Thymus (tissue), 11 donors: ENCODE results near the gene CEP131. TPM values are rescaled to one million over a fixed set of nuclear protein-coding genes. Genes with fewer than 3 reads are reported as not detected.

Source experiments
- DNase-seq, 9 donors: peaks; one replicate each; pipeline ENCODE4 v3.0.0-alpha.2; 2013; ENCODE audit warnings: low spot score in 9 of 9, low read depth in 6 of 9, missing footprints in 1 of 9
- H3K27ac ChIP-seq, 2 donors: one replicate each; pipeline ENCODE4 v1.5.1; 2013; ENCODE audit warnings: control low read depth in 1 of 2, low read depth in 1 of 2, low read length in 1 of 2, mild to moderate bottlenecking in 1 of 2, moderate library complexity in 1 of 2
- H3K27me3 ChIP-seq, 2 donors: one replicate each; pipeline ENCODE4 v1.5.1; 2013; ENCODE audit warnings: low read length in 1 of 2; ENCODE audit not compliant: control insufficient read depth in 2 of 2, insufficient read depth in 1 of 2
- H3K36me3 ChIP-seq, 2 donors: one replicate each; pipeline ENCODE4 v1.5.1; 2013; ENCODE audit warnings: low read length in 1 of 2, mild to moderate bottlenecking in 1 of 2, moderate library complexity in 1 of 2; ENCODE audit not compliant: control insufficient read depth in 2 of 2, insufficient read depth in 2 of 2
- H3K4me1 ChIP-seq, 2 donors: one replicate each; pipeline ENCODE4 v1.5.1; 2013; ENCODE audit warnings: low read length in 2 of 2; ENCODE audit not compliant: control insufficient read depth in 2 of 2, insufficient read depth in 2 of 2
- H3K4me3 ChIP-seq, 2 donors: one replicate each; pipeline ENCODE4 v1.5.1; 2013; ENCODE audit warnings: low read length in 2 of 2, control low read depth in 1 of 2, mild to moderate bottlenecking in 1 of 2
- H3K9me3 ChIP-seq, 2 donors: one replicate each; pipeline ENCODE4 v1.5.1; 2013; ENCODE audit warnings: low read length in 1 of 2, mild to moderate bottlenecking in 1 of 2; ENCODE audit not compliant: control insufficient read depth in 2 of 2, insufficient read depth in 1 of 2
- WGBS: extraction: QIAGEN DNeasy Blood & Tissue Kit; methylation state at CpG from one replicate; pipeline ENCODE4 v1.1.7; 2013; 5-methylcytosine and 5-hydroxymethylcytosine counted together
- polyA plus RNA-seq: library from polyadenylated mRNA; stranded (reverse); fragments of 200-250 nt; gene quantifications from one replicate; pipeline ENCODE4 v1.2.3, GENCODE V29; 2013
- total RNA-seq: library from RNA; stranded (reverse); fragments of 120-200 nt; gene quantifications from one replicate; pipeline ENCODE4 v1.2.4, GENCODE V29; 2013
- donor health status: healthy.

CEP131 gene
- total and polyA plus RNA-seq, 2 donors: 6.3 to 13.3 TPM

DNA sequence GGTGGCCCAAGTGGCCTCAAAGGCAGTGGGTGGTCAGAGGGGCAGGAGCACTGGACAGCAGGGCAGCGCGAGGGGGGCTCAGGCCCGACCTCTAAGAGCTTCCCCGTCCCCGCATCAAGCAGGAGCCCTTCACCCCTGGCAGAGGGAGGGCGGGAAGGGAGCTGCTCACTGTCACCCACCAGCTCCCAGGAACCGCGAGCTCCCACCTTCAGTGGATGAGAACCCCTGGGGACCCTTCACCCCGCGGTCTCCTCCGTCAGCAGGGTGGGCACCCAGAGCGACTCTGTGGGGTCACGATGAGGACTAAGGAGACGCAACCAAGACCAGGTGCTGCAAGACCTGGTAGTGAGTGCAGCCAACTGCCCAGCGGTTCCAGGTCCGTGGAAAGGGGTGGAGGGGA is 13.6 kb downstream of the CEP131 start:
- H3K27me3 ChIP-seq: no peaks in the 10 kb centered on the region
- H3K4me1 ChIP-seq: no peaks in the 10 kb centered on the region
- H3K9me3 ChIP-seq: peaks cover 0 to 9% of the 10 kb centered on the region in 2 donors
- no peak overlapping the region for H3K4me3 ChIP-seq
- no peak overlapping the region for H3K27ac ChIP-seq
- DNase-seq: no peak
- peaks cover 11 to 20% of the 10 kb centered on the region in 2 donors for H3K36me3 ChIP-seq
- 98% methylated on average over 16 of the region's 16 CpGs for WGBS

DNA sequence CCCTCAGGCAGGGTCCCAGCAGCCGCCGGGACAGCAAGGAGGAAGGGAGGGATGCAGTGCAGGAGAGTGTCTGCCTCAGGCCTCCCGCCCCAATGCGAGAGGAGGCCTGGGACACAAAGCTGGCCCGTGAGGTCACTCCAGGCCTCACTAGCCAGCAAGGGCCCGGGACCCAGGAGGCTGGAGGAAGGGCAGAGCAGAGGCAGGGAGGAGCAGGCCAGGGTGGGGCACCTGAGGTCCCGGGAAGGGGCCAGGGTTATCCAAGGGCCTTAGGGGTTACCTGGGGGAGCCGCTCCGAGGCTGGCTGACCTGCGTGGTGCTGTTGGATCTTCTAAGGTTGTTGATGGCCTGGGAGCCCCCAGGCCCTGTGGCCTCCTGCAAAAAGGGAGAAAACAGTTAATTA is 14.1 kb downstream of the CEP131 start:
- Histone ChIP-seq H3K36me3 (peaks cover 15 to 22% of the 10 kb centered on the region in 2 donors), H3K27ac (no peak overlapping the region), H3K9me3 (peaks cover 0 to 9% of the 10 kb centered on the region in 2 donors), H3K27me3 (no peaks in the 10 kb centered on the region), H3K4me1 (no peaks in the 10 kb centered on the region), H3K4me3 (no peak overlapping the region)
- DNase-seq: no peak
- 97% methylated on average over 10 of the region's 10 CpGs for WGBS

DNA sequence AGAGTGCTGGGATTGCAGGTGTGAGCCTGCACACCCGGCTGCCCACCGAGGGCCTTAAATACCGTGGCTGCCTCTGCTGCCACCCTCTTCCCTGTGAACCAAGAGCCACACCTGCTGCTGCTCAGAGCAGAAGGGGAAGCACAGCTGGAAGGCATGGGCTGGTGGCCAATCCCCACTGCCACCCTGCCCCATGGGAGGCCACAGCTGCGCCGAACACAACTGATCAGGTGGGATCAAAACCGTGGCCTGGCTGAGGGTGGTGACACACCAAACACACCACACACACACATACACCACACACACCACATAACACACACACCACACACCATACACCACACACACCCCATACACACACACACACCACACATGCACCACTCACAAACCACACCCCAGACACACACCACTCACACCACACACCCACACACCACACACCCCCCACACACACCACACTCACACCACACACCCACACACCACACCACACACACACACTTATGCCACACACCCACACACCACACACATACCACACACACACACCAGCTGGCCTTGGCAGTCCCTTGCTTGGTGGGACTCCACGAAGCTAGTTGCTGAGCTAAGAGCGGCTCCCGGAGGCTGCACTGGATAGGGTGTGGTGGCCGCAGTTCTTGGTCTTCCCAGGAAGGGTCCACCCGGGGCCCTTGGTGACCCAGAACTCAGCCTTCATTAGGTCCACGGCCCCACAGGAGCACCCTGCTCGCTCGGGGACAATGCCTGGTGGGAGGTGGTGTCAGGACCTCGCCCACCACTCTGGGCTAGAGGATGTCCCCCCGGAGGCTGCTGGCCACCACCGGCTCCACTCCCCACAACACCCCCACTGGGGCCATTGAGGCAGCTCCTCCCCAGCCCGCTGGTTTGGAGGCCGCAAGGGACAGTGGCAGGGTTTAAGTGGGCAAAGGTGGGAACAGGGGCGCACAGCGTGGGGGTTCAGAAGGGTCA is 14.9 kb downstream of the CEP131 start:
- peak in 1 of 9 donors; percentile 20 for DNase-seq
- no peaks in the 10 kb centered on the region for H3K27me3 ChIP-seq
- WGBS: 76% methylated on average over 21 of the region's 21 CpGs

DNA sequence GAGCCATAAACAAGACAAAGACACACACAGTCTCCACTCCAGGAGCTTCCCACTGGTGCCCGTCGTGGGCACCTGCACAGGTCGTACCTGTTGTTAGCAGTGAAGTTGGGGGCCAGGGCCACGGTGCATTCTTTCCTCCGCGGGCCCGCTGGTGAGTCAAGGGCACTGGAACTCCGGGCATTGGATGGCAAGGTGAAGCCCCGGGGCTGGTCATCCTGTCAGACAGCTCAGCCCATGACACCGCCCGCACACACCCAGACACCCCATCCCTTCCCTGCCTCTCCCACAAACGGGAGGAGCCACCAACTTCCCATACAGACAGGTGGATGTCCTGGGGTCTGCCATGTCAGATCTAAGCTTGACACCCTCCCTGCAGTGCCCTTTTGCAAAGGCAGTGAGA is 16.1 kb downstream of the CEP131 start:
- WGBS: 97% methylated on average over 12 of the region's 12 CpGs
- no peak overlapping the region for H3K27ac ChIP-seq
- peaks cover 0 to 9% of the 10 kb centered on the region in 2 donors for H3K9me3 ChIP-seq
- H3K36me3 ChIP-seq: peaks cover 16 to 35% of the 10 kb centered on the region in 2 donors
- H3K4me3 ChIP-seq: no peak overlapping the region
- DNase-seq: no peak
- no peaks in the 10 kb centered on the region for H3K27me3 ChIP-seq
- H3K4me1 ChIP-seq: no peaks in the 10 kb centered on the region

More for the DNA sequence above, 14.9 kb downstream of the CEP131 start:
- Histone ChIP-seq H3K27ac (no peak overlapping the region), H3K4me1 (no peaks in the 10 kb centered on the region), H3K4me3 (no peak overlapping the region), H3K36me3 (peaks cover 16 to 29% of the 10 kb centered on the region in 2 donors), H3K9me3 (peaks cover 0 to 9% of the 10 kb centered on the region in 2 donors)

DNA sequence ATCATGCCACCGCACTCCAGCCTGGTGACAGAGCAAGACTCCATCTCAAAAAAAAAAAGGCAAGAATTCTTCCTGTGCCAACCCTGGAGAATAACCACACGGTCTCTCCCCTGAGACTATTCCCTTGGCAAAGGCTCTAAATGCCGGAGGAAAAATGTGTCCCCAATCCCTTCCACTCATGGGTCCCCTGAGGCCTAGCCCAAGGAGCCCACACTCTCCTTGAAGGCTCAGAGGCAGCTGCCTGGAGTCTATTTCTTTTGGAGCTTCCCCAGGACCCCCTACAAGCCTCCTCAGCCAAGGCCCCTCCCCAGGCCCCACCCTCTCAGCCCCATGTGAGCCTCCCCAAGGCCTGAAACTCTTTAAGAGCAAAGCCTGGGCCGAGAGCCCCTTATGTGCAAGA is 16.6 kb downstream of the CEP131 start:
- DNase-seq: no peak
- Histone ChIP-seq H3K27me3 (no peaks in the 10 kb centered on the region), H3K9me3 (peaks cover 0 to 9% of the 10 kb centered on the region in 2 donors), H3K4me3 (no peak overlapping the region), H3K27ac (no peak overlapping the region), H3K4me1 (no peaks in the 10 kb centered on the region), H3K36me3 (peaks cover 18 to 35% of the 10 kb centered on the region in 2 donors)
- WGBS: 95% methylated on average over 4 of the region's 4 CpGs

DNA sequence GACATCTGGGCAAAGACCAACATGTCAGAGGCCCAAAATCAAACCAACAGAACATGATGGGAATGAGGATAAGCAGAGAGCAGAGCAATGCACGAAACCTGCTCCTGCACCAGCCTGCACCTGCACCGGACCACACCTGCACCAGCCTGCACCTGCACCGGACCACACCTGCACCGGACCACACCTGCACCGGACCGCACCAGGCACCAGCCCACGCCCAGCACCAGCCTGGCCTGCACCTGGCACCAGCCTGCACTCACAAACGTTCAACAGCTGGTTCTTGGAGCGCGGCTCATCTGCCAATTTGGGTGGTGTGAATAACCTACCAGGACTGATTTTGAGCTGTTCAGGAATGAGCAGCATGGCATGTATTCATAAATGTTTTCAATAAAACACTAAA is 18.2 kb downstream of the CEP131 start:
- 91% methylated on average over 10 of the region's 10 CpGs for WGBS
- DNase-seq: no peak
- Histone ChIP-seq H3K9me3 (peaks cover 0 to 9% of the 10 kb centered on the region in 2 donors), H3K4me1 (no peaks in the 10 kb centered on the region), H3K4me3 (no peak overlapping the region), H3K27ac (no peak overlapping the region), H3K27me3 (no peaks in the 10 kb centered on the region), H3K36me3 (peaks cover 25 to 40% of the 10 kb centered on the region in 2 donors)

DNA sequence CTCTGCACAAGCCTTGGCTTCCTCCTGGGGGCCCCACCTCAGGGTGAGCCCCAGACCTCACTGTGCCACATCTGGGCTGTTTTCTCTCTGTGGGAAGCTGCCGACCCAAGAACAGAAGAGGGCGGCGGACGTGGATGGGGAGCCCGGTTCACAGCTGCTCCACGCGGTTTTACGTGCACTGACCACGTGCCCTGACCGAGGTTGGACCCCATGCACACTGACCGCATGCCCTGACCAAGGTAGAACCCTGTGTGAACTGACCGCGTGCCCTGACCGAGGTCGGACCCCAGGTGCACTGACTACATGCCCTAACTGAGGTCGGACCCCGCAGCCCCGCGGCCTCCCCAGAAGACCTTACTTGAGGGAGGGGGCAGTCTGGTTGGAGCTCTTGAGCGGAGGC is 19.6 kb downstream of the CEP131 start:
- Histone ChIP-seq H3K27me3 (no peaks in the 10 kb centered on the region), H3K9me3 (peaks cover 0 to 9% of the 10 kb centered on the region in 2 donors), H3K27ac (no peak overlapping the region), H3K4me1 (no peaks in the 10 kb centered on the region), H3K36me3 (peaks cover 32 to 48% of the 10 kb centered on the region in 2 donors), H3K4me3 (no peak overlapping the region)
- no peak for DNase-seq
- WGBS: 96% methylated on average over 20 of the region's 20 CpGs

DNA sequence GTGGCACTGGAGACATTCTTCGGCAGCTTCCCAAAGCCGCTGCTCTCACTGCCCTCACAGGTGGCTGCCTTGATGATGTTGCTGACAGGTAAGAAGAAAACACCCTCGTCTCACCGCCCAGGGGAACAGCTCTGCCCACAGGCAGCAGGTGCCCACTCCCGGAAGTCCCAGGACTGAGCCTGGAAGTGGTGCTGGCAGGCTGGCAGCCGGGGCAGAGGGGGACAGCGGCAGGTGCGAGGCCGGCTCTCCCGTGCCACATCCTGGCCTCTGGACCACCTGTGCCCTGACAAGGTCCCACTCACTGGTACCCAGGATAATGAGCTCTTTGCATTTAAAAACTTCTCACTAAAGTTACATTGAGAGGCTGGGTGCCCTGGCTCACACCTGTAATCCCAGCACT is 20.4 kb downstream of the CEP131 start:
- DNase-seq: no peak
- Histone ChIP-seq H3K27ac (no peak overlapping the region), H3K9me3 (peaks cover 0 to 9% of the 10 kb centered on the region in 2 donors), H3K4me3 (no peak overlapping the region), H3K27me3 (no peaks in the 10 kb centered on the region), H3K4me1 (no peaks in the 10 kb centered on the region), H3K36me3 (peaks cover 35 to 51% of the 10 kb centered on the region in 2 donors)
- WGBS: 98% methylated on average over 10 of the region's 10 CpGs
